Stimulated activated CD8-positive, alpha-beta memory T cell treated with anti-CD3 and anti-CD28 coated beads, Interleukin-15, amount 100 ng/mL, for 1 hour (primary cell): ENCODE results near the gene PPP4R3B.
"Not testable (repeated sequence)": the region's sequence is repeated elsewhere in the genome, so short reads cannot be mapped to it uniquely, and the experiment has no call there.

Source experiments
- DNase-seq: peaks from one replicate; pipeline ENCODE4 v3.0.0-alpha.2; 2020; ENCODE audit warnings: low read depth

Gene PPP4R3B

DNA sequence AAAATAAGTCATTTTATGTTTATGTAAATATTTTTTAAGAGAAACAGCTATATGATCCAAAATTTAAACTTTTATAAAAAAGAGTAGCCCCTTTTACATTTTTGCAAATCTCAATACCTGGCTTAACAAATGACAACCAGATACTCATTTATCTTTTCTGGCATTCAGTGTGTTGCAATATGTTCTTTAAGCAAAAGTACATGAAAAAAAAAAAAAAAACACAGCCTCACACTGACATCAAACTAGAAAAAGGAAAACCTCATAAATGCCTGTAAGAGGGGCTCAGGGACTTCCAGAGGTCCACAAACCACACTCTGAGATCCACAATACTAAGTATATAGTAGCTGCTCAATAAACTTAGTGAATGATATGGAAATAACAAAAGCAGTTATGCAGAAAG is 21.9 kb downstream of the PPP4R3B start:
- no peak for DNase-seq

DNA sequence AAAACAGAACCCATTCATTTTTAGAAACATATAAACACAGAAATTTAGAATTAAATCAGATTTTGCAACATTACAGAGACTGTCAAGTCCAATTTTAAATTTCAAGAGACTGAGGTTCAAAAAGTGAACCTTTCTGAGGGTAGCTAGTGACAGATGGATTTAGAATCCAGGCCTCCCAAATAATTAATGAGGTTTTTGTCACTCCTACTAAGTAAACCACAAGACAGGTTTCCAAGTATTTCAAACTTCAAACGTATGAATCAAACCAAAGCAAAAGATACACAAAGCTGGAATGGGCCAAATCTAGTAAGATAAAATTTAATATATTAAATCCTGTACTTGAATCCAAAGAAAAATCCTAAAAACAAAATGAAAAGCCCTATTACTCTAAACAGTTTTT is 25.3 kb downstream of the PPP4R3B start:
- DNase-seq = no peak

DNA sequence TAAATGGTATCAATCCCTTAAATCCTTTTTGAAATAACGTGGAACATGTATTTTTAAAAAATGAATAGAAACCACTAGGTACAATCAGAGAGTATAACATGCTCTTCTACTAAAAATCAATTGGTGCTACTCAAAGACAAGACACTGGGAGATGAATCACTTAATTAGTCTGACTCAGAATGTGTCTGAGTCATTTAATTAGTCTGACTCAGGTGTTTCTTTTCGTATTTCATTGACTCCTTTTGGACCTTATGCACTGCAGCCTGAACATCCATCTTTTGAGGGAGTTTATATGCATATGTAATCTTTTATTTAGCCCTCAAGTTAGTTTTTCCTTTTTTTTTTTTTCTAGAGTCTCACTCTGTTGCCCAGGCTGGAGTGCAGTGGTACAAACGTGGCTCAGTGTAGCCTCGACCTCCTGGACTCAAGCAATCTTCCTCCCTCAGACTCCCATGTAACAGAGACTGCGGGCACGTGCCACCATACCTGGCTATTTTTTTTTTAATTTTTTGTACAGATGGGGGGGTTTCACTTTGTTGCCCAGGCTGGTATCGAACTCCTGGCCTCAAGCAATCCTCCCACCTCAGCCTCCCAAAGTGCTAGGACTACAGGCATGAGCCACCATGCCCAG is 26.5 kb downstream of the PPP4R3B start:
- no peak for DNase-seq

DNA sequence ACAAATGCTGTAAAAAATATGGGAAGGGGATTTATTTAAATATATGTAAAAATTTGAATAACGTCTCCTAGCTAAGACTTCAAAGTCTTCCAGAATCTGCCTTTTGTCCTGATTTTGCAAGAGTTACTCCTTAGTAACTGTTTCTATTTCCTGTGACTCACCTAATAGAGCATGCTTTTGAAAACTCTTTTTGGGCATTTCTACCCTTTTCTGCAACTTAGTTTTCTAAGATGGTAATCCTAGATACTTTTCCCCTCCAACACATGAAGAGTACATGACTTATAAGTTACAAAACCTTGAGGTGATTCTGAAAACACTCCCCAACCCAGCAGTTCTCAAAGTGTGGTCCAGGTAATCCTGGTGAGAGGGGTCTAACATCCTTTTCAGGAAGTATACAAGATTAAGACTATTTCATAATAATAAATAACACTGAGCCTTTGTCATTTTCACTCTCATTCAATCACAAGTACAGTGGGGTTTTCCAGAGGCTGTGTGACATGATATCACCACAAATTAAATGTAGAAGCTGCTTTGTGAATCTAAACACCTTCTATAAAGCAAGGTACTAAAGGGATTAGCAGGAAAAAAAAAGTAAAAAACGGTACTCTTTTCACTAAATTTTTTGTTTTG is 31.9 kb downstream of the PPP4R3B start:
- DNase-seq = no peak

DNA sequence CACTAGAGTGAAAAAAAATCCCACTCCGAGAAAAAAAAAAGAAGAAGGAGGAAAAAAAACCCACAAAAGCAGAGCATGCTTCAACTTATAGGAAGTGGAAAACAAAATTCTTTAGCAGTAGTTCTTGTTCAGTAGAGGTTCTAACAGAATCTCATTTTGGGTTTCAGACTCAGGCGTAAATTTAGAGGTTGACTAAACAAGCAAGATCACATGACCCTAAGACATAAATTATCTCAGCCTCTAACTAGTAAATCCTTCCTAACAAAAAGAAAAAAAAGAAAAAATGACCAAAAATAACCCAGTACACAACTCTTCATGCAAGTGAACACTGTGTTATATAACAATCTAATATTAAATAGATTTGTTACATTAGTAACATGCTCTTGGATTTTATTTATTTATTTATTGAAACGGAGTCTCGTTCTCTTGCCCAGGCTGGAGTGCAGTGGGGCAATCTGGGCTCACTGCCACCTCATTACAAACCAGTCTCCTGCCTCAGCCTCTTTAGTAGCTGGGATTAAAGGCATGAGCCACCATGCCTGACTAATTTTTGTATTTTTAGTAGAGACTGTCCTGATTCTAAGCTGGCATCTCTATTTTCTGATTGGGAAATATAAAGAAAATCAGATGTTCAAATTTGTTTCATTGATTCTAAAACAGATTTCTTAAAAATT is 35.4 kb downstream of the PPP4R3B start:
- no peak for DNase-seq

DNA sequence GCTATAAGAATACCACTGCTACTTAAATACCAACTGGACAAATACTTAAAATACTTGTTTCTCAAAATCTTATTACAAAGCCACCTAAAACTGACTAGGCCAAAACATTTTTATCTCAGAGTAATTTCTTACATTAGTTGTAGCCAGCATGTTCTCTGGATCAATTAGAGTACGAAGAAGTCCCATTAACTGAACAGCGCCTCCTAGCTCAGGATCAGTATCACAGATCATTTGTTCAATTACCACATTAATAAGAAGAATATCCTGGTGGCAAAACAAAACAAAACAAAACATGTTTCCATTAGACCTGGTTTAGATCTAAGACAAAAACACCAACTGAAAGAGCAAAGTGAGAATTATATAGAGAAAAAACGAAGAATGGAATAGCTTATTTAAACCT is 36.0 kb downstream of the PPP4R3B start:
- DNase-seq = no peak

DNA sequence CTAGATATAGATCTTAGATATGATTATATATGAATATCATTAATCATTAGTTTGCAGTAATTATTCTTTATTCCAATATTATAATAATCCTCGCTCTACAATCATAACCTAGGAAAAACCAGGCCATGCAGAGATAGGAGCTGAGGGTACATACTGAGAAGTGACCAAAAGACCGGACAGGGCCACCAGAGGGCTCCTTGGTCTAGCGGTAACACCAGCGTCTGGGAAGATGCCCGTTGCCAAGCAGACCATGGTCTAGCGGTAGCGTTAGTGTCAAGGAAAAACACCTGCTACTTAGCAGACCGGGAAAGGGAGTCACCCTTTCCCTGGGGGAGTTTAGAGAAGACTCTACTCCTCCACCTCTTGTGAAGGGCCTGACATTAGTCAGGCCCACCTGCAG is 48.4 kb downstream of the PPP4R3B start:
- not testable (repeated sequence) for DNase-seq

DNA sequence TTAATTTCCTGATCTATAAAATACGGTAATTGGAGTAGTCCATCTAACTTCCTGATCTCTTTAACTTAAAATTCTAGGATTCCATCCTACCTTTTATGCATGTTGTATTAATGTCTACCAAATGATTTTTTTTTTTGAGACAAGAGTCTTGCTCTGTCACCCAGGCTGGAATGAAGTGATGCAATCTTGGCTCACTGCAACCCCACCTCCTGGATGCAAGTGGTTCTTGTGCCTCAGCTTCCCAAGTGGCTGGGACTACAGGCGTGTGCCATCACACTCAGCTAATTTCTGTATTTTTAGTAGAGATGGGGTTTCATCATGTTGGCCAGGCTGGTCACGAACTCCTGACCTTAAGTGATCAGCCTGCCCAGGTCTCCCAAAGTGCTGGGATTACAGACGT is 50.1 kb downstream of the PPP4R3B start:
- no peak for DNase-seq

DNA sequence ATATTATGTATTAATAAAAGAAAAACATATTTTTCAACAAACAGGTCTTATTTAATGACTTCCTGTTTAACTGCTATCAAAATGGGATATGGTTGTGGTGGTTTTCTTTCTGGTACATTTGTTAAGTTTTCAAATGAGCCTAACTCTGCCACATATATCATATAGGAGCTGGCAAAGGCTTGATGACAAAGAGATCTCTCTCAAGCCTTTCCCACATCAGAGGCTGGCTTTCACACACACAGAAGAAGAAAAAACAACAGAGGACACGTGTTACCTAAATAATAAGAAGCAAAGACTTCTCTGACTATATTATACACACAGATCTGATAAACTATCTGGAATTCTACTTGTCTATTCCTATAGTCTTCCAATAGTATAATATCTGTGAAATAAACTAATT is 51.8 kb downstream of the PPP4R3B start:
- DNase-seq = no peak

DNA sequence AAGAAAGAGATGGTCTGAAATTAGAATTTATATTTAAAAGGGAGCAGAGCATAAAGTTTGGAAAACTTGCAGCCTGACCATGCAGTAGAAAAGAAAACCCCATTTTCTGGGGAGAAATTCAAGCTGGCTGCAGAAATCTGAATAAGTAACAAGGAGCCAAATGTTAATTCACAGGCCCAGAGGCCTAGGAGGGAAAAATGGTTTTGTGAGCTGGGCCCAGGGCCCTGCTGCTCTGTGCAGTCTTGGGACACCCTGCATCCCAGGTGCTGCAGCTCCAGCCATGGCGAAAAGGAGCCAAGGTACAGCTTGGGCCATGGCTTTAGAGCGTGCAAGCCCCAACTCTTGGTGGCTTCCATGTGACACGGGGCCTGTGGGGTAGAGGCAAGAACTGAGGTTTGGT is 56.6 kb downstream of the PPP4R3B start:
- no peak for DNase-seq

DNA sequence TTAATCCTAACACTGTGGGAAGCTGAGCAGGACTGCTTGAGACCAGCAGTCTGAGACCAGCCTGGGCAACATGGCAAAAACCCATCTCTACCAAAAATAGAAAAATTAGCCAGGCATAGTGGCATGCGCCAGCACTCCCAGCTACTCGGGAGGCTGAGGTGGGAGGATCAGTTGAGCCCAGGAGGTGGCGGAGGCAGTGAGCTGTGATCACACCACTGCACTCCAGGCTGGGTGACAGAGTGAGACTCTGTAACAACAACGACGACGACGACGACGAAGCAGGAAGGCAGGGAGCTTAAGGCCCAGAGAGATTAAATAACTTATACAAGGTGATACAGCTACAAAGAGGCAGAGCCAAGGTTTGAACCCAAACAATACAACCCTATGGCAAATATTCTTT is 60.6 kb downstream of the PPP4R3B start:
- DNase-seq = no peak

DNA sequence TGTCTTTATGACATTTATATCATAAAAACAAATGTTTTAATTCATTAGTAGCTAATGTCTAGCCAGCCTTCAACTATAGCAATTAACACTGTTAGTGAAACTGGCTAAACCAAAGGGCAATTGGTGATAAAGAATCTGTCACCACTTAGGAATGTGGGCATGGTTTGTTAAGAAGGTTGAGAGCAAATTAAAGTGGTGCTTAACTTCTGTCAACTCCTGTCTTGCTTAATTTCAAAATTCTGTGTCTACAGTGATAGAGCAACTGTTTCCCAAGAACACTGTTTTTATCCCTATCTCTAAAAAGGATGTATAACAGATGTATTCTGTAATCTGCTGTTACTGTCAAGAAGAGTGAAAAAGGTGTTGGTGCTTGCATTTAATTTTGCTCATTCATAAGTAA is 61.4 kb downstream of the PPP4R3B start:
- no peak for DNase-seq

DNA sequence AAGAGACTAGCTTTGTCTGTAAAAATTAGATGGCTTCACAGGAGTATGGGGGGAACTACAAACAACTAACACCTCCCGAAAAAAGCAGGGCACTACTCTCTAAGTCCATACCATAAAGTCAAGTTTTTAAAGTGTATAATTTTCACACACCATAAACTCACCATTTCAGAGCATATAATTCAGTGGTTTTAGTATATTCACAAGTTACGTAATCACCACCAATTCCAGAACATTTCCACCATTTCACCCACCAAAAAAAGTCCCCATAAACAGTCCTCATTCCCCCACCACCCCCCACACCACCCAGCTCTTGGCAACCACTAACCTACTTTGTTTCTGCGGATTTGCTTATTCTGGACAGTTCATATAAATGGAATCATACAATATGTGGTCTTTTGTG is 64.1 kb downstream of the PPP4R3B start:
- no peak for DNase-seq

DNA sequence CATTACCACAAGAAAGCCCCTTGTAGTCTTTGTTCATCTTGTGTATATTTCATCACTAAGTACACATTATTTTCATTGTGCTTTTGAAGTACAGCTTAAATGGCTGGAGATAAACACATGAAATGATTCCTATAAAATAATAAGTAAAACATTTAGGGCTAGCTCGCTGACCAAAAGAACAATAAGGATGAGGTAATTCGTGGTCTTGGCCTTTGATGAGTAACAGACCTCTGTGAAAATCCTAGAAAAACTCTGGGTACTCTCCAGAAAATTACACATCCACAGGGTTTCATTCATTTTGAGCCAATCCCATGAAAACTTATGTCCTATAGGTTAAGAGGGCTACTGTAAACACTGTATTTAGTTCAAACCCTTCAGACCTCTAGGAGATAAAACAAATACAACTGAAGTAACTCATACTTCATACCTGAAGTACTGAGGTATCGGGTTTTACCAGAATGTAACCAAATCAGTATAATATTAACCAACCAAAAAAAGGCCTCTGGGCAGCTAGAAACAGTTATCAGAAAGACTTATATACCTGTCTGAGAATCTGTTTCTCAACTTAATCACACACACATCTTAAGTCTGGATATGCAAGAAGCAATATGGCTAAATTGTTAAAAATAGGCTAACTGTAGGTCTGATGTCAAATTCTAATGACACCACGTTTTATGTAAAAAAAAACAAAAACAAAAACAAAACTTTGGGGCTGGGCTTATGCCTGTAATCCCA is 66.9 kb downstream of the PPP4R3B start:
- no peak for DNase-seq

DNA sequence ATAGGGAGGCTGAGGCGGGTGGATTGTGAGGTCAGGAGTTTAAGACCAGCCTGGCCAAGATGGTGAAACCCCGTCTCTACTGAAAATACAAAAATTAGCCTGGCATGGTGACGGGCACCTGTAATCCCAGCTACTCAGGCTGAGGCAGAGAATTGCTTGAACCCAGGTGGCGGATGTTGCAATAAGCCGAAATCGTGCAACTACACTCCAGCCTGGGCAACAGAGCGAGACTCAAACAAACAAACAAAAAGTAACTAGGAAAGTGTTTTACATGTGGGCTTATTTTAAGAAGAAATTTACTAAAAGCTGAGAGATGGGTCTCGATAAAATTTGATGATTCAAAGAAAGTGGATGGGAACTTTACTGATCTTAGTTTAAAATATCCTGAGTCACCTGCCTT is 69.7 kb downstream of the PPP4R3B start:
- not testable (repeated sequence) for DNase-seq

DNA sequence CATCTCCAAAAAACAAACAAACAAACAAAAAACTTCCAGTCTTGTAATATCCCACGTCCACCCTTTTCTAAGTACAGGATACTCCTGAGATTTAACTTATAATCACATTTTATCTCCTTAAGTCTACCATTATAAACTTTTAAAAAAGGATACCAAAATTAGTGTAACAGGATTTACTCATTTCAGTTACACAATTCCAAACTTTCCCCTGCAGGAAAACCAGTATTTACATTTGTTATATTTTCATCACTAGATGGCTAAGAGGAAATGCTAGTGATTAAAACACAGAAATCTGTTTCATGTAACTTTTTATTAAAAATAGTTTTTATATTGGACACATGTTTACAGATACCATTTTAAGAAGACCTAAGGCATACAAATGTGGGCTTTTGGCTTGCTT is 70.4 kb downstream of the PPP4R3B start:
- DNase-seq = no peak

DNA sequence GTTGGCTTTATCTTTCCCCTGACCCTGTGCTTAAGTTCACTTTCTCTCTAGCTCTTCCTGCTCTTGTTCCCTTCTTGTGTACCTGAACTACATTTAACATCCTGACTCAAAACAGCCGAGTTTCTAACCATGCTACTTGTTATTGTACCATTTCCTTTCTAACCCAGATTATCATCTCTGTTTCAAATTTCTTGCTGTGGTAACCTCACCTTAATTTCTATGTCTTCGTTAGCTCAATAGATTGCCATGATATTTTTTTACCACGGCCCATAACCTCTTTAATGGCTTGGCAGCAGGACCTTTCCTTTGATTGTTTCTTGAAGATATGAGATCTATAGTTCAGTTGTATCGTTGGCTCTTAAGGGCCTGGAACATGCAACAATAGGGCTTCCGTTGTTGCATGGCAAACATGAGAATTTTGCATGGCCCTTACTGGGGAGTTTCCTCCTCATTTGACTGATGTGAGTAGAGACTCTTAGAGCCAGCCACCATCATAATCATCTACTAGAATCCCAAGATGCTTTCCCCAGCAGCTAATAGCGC is 86.8 kb downstream of the PPP4R3B start:
- no peak for DNase-seq

DNA sequence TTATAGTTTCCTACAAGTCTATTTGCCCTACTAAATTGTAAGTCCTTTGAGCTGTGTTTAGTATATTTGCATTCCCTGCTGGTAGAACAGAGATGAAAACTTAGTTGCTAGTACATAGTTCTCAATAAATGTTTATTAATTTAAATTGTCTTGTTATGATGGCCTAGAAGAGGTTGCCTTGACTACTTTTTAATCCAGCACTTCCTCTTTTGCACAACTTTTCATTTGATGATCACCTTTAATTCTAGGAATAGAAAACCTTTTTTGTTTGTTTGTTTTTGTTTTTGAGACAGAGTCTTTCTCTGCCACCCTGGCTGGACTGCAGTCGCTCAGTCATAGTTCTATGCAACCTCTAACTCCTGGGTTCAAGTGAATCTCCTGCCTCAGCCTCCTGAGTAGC is 91.2 kb downstream of the PPP4R3B start:
- no peak for DNase-seq

DNA sequence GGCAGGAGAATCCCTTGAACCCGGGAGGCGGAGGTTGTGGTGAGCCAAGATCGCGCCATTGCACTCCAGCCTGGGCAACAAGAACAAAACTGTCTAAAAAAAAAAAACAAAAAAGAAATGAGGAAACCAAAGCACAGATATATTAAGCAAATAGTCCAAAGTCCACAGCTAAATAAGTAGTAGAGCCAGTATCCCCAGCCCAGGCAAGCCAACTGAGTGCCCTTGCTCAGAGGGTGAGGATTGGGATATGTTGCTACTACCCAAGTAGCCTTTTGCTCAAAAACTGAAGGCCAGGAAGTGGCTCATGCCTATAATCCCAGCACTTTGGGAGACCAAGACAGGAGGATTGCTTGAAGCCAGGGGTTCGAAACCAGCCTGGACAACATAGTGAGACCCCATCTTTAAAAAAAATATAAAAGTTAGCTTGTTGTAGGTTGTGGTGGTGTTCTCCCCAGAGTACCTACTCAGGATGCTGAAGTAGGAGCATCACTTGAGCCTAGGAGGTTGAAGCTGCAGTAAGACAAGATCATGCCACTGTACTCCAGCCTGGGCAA is 92.5 kb downstream of the PPP4R3B start:
- no peak for DNase-seq

DNA sequence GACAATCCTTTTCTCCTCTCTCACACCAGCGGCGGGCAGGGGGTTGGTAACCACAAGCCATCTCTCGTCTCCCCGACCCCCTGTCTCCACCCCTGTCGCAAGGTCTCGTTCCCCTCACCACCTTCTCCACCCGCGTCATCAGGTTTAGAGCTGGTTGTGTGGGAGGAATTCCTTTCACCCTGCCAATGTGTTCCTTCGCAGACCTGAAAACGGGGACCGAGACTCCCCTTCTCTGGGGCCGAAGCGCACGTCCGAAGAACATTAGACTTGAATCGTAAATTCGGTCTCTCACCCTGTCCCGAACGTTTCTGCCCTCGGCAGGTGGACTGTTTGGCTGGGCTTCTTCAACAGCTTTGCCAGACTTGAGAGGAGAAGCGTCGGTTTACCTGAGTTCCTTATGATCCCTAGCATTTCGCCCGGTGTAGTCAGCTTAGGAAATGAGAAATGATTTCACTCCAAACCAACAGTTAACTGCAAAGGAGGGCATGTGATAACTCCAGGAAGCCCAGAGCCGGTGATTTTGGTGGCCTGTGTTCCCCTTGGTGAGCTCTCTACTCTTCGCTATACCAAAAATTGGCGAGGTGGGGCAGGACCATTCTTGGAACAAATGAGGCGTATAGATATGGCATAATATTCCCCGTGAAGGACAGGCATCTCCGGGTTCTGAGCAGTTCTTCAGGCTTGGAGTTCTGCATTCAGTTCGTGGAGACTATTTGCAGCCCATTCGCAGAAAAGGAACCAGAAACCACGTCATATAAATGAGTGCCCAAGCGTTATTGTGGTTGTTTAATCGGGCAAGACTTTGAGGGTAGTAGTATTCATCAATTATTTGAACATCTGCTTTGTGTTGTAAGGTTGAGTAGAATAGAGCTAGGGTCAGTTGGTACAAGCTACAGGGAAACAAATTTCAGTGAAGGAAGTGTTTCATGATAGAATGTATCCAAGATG is 97.2 kb downstream of the PPP4R3B start:
- peak; percentile 24 for DNase-seq

DNA sequence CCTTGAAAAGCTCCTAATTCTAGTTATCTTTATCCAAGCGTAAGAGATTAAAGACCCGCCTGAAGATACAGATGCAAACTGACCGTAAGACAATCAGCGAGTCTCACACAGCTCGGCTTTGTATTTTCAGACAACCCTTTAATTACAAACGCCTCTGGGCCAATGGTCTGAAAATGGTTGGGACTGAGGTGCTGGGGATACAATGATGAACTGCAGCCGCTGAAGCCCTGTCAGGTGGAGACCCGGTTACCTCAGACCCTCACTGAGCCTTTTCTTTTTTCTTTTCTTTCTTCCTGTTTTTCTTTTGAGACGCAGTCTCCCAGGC is 98.6 kb downstream of the PPP4R3B start:
- no peak for DNase-seq
